ENCODE measurements around the gene ICA1.

ICA1 gene

GRCh38 chr7:8200316-8200715 lies 61.7 kb downstream of the ICA1 start:
- DNase-seq (ENCODE audit: low read depth), result no peak

GRCh38 chr7:8197994-8198698 lies 63.8 kb downstream of the ICA1 start:
- DNase-seq (ENCODE audit: low read depth), result no peak

- no peak for DNase-seq (ENCODE audit: low read depth)
Observed at GRCh38 chr7:8192897-8193296, 69.1 kb downstream of the ICA1 start.

GRCh38 chr7:8190119-8190895 lies 71.7 kb downstream of the ICA1 start:
- peak; percentile 32 for DNase-seq (ENCODE audit: low read depth)

- DNase-seq (ENCODE audit: low read depth), result no peak
Observed at GRCh38 chr7:8189625-8190024, 72.3 kb downstream of the ICA1 start.

GRCh38 chr7:8185926-8186683 lies 75.9 kb downstream of the ICA1 start:
- no peak for DNase-seq (ENCODE audit: low read depth)

- DNase-seq (ENCODE audit: low read depth), result no peak
Observed at GRCh38 chr7:8184221-8184620, 77.7 kb downstream of the ICA1 start.

- DNase-seq (ENCODE audit: low read depth), result no peak
Observed at GRCh38 chr7:8179486-8179885, 82.5 kb downstream of the ICA1 start.

GRCh38 chr7:8178353-8178752 lies 83.6 kb downstream of the ICA1 start:
- DNase-seq (ENCODE audit: low read depth), result no peak

GRCh38 chr7:8177109-8177933 lies 84.6 kb downstream of the ICA1 start:
- DNase-seq (ENCODE audit: low read depth), result no peak

- peak; percentile 45 for DNase-seq (ENCODE audit: low read depth)
Observed at GRCh38 chr7:8176370-8177081, 85.4 kb downstream of the ICA1 start.

GRCh38 chr7:8175929-8176369 lies 86.0 kb downstream of the ICA1 start:
- DNase-seq (ENCODE audit: low read depth), result no peak

- DNase-seq (ENCODE audit: low read depth), result no peak
Observed at GRCh38 chr7:8172372-8173354, 89.3 kb downstream of the ICA1 start.

GRCh38 chr7:8169171-8169570 lies 92.8 kb downstream of the ICA1 start:
- no peak for DNase-seq (ENCODE audit: low read depth)

- no peak for DNase-seq (ENCODE audit: low read depth)
Observed at GRCh38 chr7:8168336-8168735, 93.6 kb downstream of the ICA1 start.

- no peak for DNase-seq (ENCODE audit: low read depth)
Observed at GRCh38 chr7:8165150-8165549, 96.8 kb downstream of the ICA1 start.

GRCh38 chr7:8162181-8162580 lies 99.8 kb downstream of the ICA1 start:
- no peak for DNase-seq (ENCODE audit: low read depth)

- no peak for DNase-seq (ENCODE audit: low read depth)
Observed at GRCh38 chr7:8161364-8161828, 100.6 kb downstream of the ICA1 start.

GRCh38 chr7:8160779-8161345 lies 101.1 kb downstream of the ICA1 start:
- DNase-seq (ENCODE audit: low read depth), result no peak

- no peak for DNase-seq (ENCODE audit: low read depth)
Observed at GRCh38 chr7:8160250-8160649, 101.7 kb downstream of the ICA1 start.
